HepG2 (cell line): ENCODE measurements around the gene SLC25A22. TPM values are rescaled to one million over a fixed set of nuclear protein-coding genes. Genes with fewer than 3 reads are reported as not detected.
A peak's percentile ranks its signal among the peaks of the same experiment; 100 is the strongest.

ENCODE experiments used
- ETV5 ChIP-seq: IDR thresholded peaks from 2 replicates; pipeline ENCODE4 v1.6.1; 2018; ENCODE audit warnings: missing biosample characterization, missing genetic modification reagents, inconsistent platforms, borderline replicate concordance
- NFIB ChIP-seq: sonication (generic); formaldehyde crosslinking; IDR thresholded peaks from 2 replicates; pipeline ENCODE4 v1.9.0; 2021; ENCODE audit warnings: missing genetic modification reagents, mild to moderate bottlenecking, borderline replicate concordance
- NFRKB ChIP-seq: fragments of 450-650 bp; IDR thresholded peaks from 2 replicates; pipeline ENCODE4 v1.6.1; 2017
- POGZ ChIP-seq: sonication (generic); formaldehyde crosslinking; IDR thresholded peaks from 2 replicates; pipeline ENCODE4 v1.4.0; 2020; ENCODE audit warnings: mild to moderate bottlenecking, missing genetic modification reagents
- REL ChIP-seq: sonication (generic); formaldehyde crosslinking; conservative IDR thresholded peaks from 2 replicates; pipeline ENCODE4 v1.8.0; 2022; ENCODE audit warnings: mild to moderate bottlenecking, missing genetic modification reagents, moderate library complexity
- RFX5 ChIP-seq: IDR thresholded peaks from 2 replicates; pipeline ENCODE4 v1.6.1; 2011; ENCODE audit warnings: low read depth, low read length, improper control_type of control experiment
- SNAPC2 ChIP-seq: sonication (generic); formaldehyde crosslinking; IDR thresholded peaks from 2 replicates; pipeline ENCODE4 v1.8.1; 2022; ENCODE audit warnings: mild to moderate bottlenecking, missing genetic modification reagents
- SNRNP70 ChIP-seq: fragments of 200-400 bp; formaldehyde crosslinking; IDR thresholded peaks from 2 replicates; pipeline ENCODE4 v1.6.1; 2017; ENCODE audit warnings: mild to moderate bottlenecking, low read depth, low read length, moderate library complexity
- TBX2 ChIP-seq: sonication (generic); formaldehyde crosslinking; IDR thresholded peaks from 2 replicates; pipeline ENCODE4 v1.5.0; 2020; ENCODE audit warnings: missing genetic modification reagents, mild to moderate bottlenecking, borderline replicate concordance
- TFAP4 ChIP-seq: sonication (generic); IDR thresholded peaks from 2 replicates; pipeline ENCODE4 v1.6.1; 2016; ENCODE audit warnings: low read depth, borderline replicate concordance
- THAP7 ChIP-seq: sonication (generic); formaldehyde crosslinking; IDR thresholded peaks from 2 replicates; pipeline ENCODE4 v1.8.1; 2023; ENCODE audit warnings: mild to moderate bottlenecking, missing genetic modification reagents
- ZNF235 ChIP-seq: sonication (generic); formaldehyde crosslinking; IDR thresholded peaks from 2 replicates; pipeline ENCODE4 v1.8.1; 2023; ENCODE audit warnings: mild to moderate bottlenecking, missing genetic modification reagents, borderline replicate concordance
- ZNF333 ChIP-seq: sonication (generic); formaldehyde crosslinking; IDR thresholded peaks from 2 replicates; pipeline ENCODE4 v1.4.0; 2020; ENCODE audit warnings: mild to moderate bottlenecking, missing genetic modification reagents, borderline replicate concordance
- ZNF430 ChIP-seq: sonication (generic); formaldehyde crosslinking; IDR thresholded peaks from 2 replicates; pipeline ENCODE4 v1.9.0; 2021; ENCODE audit warnings: mild to moderate bottlenecking, missing genetic modification reagents
- ZNF460 ChIP-seq: sonication (generic); formaldehyde crosslinking; IDR thresholded peaks from 2 replicates; pipeline ENCODE4 v1.5.1; 2020; ENCODE audit warnings: missing genetic modification reagents, mild to moderate bottlenecking, borderline replicate concordance
- ZNF567 ChIP-seq: sonication (generic); formaldehyde crosslinking; IDR thresholded peaks from 2 replicates; pipeline ENCODE4 v1.8.1; 2023; ENCODE audit warnings: mild to moderate bottlenecking, missing genetic modification reagents, borderline replicate concordance
- ZNF652 ChIP-seq: IDR thresholded peaks from 2 replicates; pipeline ENCODE4 v1.6.1; 2016; ENCODE audit warnings: low read depth, borderline replicate concordance
- ZNF670 ChIP-seq: sonication (generic); formaldehyde crosslinking; IDR thresholded peaks from 2 replicates; pipeline ENCODE4 v1.8.0; 2022; ENCODE audit warnings: mild to moderate bottlenecking, missing genetic modification reagents, borderline replicate concordance
- ZNF678 ChIP-seq: sonication (generic); formaldehyde crosslinking; IDR thresholded peaks from 2 replicates; pipeline ENCODE4 v1.4.0; 2020; ENCODE audit warnings: mild to moderate bottlenecking, missing genetic modification reagents
- ZNF766 ChIP-seq: sonication (generic); formaldehyde crosslinking; IDR thresholded peaks from 2 replicates; pipeline ENCODE4 v1.5.0; 2020; ENCODE audit warnings: missing genetic modification reagents, borderline replicate concordance
- ZNF792 ChIP-seq: IDR thresholded peaks from 2 replicates; pipeline ENCODE4 v1.6.1; 2016
- polyA plus RNA-seq, 8 experiments: library from polyadenylated mRNA; depleted of rRNA in 3 of 8; stranded (reverse) in 7 of 8; unstranded in 1 of 8; fragments of >200 nt; fragmentation: Illumina TruSeq in 4 of 8; extraction: Trizol in 4 of 8; gene quantifications; 2 replicates each; pipeline versions ENCODE4 v1.2.1 to v1.2.3, GENCODE V29; 2011 to 2016; ENCODE audit warnings: low read depth in 4 of 8, missing spikeins in 1 of 8, mixed read lengths in 1 of 8; ENCODE audit not compliant: insufficient read depth in 1 of 8
- total RNA-seq, 5 experiments: library from RNA; depleted of rRNA; stranded (reverse); fragments of >200 nt; fragmentation: Illumina TruSeq; extraction: Trizol; gene quantifications; 2 replicates each; pipeline ENCODE4 v1.2.3, GENCODE V29; 2016; ENCODE audit warnings: low read depth in 1 of 5
- TF ChIP-seq, protein P1 (sequence below): sonication (generic); formaldehyde crosslinking; IDR thresholded peaks from 2 replicates; pipeline ENCODE4 v1.4.0; 2020; ENCODE audit warnings: missing genetic modification reagents
- TF ChIP-seq, protein P2 (sequence below): sonication (generic); formaldehyde crosslinking; IDR thresholded peaks from 2 replicates; pipeline ENCODE4 v1.4.0; 2020; ENCODE audit warnings: missing genetic modification reagents
- TF ChIP-seq, protein P3 (sequence below): fragments of 450-650 bp; IDR thresholded peaks from 2 replicates; pipeline ENCODE4 v1.6.1; 2017

Gene SLC25A22
- total and polyA plus RNA-seq, 2 of the 13 experiments (the other 11 are each of a cell fraction or from before 2014, with no cell fraction given) = 12.4 to 19.2 TPM

- TF ChIP-seq, protein P1, sequence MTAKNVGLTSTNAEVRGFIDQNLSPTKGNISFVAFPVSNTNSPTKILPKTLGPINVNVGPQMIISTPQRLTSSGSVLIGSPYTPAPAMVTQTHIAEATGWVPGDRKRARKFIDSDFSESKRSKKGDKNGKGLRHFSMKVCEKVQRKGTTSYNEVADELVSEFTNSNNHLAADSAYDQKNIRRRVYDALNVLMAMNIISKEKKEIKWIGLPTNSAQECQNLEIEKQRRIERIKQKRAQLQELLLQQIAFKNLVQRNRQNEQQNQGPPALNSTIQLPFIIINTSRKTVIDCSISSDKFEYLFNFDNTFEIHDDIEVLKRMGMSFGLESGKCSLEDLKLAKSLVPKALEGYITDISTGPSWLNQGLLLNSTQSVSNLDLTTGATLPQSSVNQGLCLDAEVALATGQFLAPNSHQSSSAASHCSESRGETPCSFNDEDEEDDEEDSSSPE = peak; percentile 79
- TF ChIP-seq, protein P2, sequence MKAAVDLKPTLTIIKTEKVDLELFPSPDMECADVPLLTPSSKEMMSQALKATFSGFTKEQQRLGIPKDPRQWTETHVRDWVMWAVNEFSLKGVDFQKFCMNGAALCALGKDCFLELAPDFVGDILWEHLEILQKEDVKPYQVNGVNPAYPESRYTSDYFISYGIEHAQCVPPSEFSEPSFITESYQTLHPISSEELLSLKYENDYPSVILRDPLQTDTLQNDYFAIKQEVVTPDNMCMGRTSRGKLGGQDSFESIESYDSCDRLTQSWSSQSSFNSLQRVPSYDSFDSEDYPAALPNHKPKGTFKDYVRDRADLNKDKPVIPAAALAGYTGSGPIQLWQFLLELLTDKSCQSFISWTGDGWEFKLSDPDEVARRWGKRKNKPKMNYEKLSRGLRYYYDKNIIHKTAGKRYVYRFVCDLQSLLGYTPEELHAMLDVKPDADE (CRISPR knock-in tag) = no peak
- no peak for TF ChIP-seq ZNF235 (CRISPR knock-in tag)
- no peak for TF ChIP-seq SNAPC2 (CRISPR knock-in tag)
- no peak for TF ChIP-seq REL (CRISPR knock-in tag)
- no peak for TF ChIP-seq ZNF652 (CRISPR knock-in tag)
- no peak for TF ChIP-seq ZNF678 (CRISPR knock-in tag)
- TF ChIP-seq THAP7 = no peak; the same call in 1 of the 2 replicates
- TF ChIP-seq ZNF670 = no peak
- TF ChIP-seq ZNF460 = no peak
- peak; percentile 77 for TF ChIP-seq TBX2 (CRISPR knock-in tag)
- TF ChIP-seq ETV5 (CRISPR knock-in tag) = no peak
- TF ChIP-seq SNRNP70 = no peak
- no peak for TF ChIP-seq RFX5
- no peak for TF ChIP-seq NFIB (CRISPR knock-in tag)
- no peak for TF ChIP-seq POGZ (CRISPR knock-in tag)
- peak; percentile 84 for TF ChIP-seq ZNF792 (CRISPR knock-in tag)
- no peak for TF ChIP-seq ZNF333 (CRISPR knock-in tag)
- TF ChIP-seq TFAP4 = peak; percentile 76; the same call in 1 of the 2 replicates
- no peak for TF ChIP-seq ZNF766 (CRISPR knock-in tag)
- no peak for TF ChIP-seq ZNF567
- TF ChIP-seq ZNF430 (CRISPR knock-in tag) = no peak
- TF ChIP-seq, protein P3, sequence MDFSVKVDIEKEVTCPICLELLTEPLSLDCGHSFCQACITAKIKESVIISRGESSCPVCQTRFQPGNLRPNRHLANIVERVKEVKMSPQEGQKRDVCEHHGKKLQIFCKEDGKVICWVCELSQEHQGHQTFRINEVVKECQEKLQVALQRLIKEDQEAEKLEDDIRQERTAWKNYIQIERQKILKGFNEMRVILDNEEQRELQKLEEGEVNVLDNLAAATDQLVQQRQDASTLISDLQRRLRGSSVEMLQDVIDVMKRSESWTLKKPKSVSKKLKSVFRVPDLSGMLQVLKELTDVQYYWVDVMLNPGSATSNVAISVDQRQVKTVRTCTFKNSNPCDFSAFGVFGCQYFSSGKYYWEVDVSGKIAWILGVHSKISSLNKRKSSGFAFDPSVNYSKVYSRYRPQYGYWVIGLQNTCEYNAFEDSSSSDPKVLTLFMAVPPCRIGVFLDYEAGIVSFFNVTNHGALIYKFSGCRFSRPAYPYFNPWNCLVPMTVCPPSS = no peak
- TF ChIP-seq NFRKB = no peak
Measured at GRCh38 chr11:838441-839279, 40.6 kb upstream of the SLC25A22 start (continued).
